ENCODE measurements around the gene HMCN1.

DNA sequence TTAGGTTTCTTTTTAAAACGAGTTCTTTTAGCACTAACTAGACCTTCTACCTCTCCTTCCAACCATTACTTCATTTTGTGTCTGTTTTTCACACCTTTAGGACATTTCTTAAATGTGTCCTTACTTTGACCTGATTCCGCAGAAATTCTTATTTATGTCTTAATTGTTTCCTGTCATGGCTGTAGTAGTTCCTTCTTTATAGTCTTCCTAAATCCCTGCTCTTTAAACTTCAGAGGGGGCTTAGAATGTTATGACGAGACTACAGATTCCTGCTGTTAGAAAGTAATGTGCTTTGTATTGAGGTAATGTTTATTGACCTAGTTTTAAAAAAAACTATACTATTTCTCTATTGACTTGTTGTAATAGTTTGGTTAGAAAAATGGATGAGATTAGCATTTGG is 70.4 kb downstream of the HMCN1 start:
- TF ChIP-seq RAD21 (conservative IDR thresholded peaks at IDR 0.05) (no peak), TAF1 (IDR thresholded peaks at IDR 0.05; ENCODE audit: low read depth) (no peak), MXI1 (conservative IDR thresholded peaks at IDR 0.05; ENCODE audit: poor library complexity, severe bottlenecking) (no peak), POLR2AphosphoS5 (IDR thresholded peaks at IDR 0.05) (no peak), EZH2 (IDR thresholded peaks at IDR 0.05; ENCODE audit: borderline replicate concordance, insufficient read depth, low read length, poor library complexity, severe bottlenecking) (no peak)
